CD1c-positive myeloid dendritic cell (primary cell): ENCODE measurements around the gene TLE6.
"Not testable (repeated sequence)": the region's sequence is repeated elsewhere in the genome, so short reads cannot be mapped to it uniquely, and the experiment has no call there.

Experiments used
- DNase-seq: peaks from one replicate; pipeline ENCODE4 v3.0.0-alpha.2; 2016; ENCODE audit errors: extremely low spot score

TLE6 gene

GRCh38 chr19:3004522-3004921 is 27.2 kb downstream of the TLE6 start:
- no peak for DNase-seq

GRCh38 chr19:3005345-3005744 is 28.0 kb downstream of the TLE6 start:
- DNase-seq, result no peak

GRCh38 chr19:3006075-3006767 is 28.9 kb downstream of the TLE6 start:
- no peak for DNase-seq

- DNase-seq, result no peak
Observed at GRCh38 chr19:3007975-3008374, 30.6 kb downstream of the TLE6 start.

- no peak for DNase-seq
Observed at GRCh38 chr19:3008994-3009393, 31.6 kb downstream of the TLE6 start.

- DNase-seq, result no peak
Observed at GRCh38 chr19:3010871-3011270, 33.5 kb downstream of the TLE6 start.

- DNase-seq, result not testable (repeated sequence)
Observed at GRCh38 chr19:3012059-3012458, 34.7 kb downstream of the TLE6 start.

- no peak for DNase-seq
Observed at GRCh38 chr19:3012621-3013262, 35.4 kb downstream of the TLE6 start.

- DNase-seq, result no peak
Observed at GRCh38 chr19:3013263-3013725, 35.9 kb downstream of the TLE6 start.

GRCh38 chr19:3014135-3014534 is 36.8 kb downstream of the TLE6 start:
- DNase-seq, result no peak

GRCh38 chr19:3015126-3016057 is 38.0 kb downstream of the TLE6 start:
- no peak for DNase-seq

GRCh38 chr19:3017923-3018322 is 40.6 kb downstream of the TLE6 start:
- no peak for DNase-seq

- DNase-seq, result no peak
Observed at GRCh38 chr19:3019211-3019854, 42.0 kb downstream of the TLE6 start.

GRCh38 chr19:3020321-3020960 is 43.1 kb downstream of the TLE6 start:
- DNase-seq, result no peak

GRCh38 chr19:3024509-3024869 is 47.1 kb downstream of the TLE6 start:
- no peak for DNase-seq

- no peak for DNase-seq
Observed at GRCh38 chr19:3024870-3025548, 47.6 kb downstream of the TLE6 start.

GRCh38 chr19:3025549-3025886 is 48.2 kb downstream of the TLE6 start:
- DNase-seq, result no peak

GRCh38 chr19:3026768-3027167 is 49.4 kb downstream of the TLE6 start:
- DNase-seq, result no peak

- no peak for DNase-seq
Observed at GRCh38 chr19:3027292-3027691, 49.9 kb downstream of the TLE6 start.

- no peak for DNase-seq
Observed at GRCh38 chr19:3027981-3028304, 50.6 kb downstream of the TLE6 start.
